SK-N-SH treated with all-trans-retinoic acid at 6 μM for 48 hours (cell line): ENCODE results near the gene MYB.

Experiments used
- ATAC-seq: fragments of 200-7000 bp; cut with Tn5 transposase; 3 replicates; pipeline ENCODE4 v1.9.1; 2020; ENCODE audit warnings: mild to moderate bottlenecking, moderate library complexity
- ARNTL ChIP-seq: fragments of 450-650 bp; formaldehyde crosslinking; IDR thresholded peaks from 2 replicates; pipeline ENCODE4 v1.5.0; 2020; ENCODE audit warnings: low read depth, mild to moderate bottlenecking, moderate library complexity, borderline replicate concordance
- BACH2 ChIP-seq: fragments of 250-450 bp; sonication (Bioruptor Pico); IDR thresholded peaks from 2 replicates; pipeline ENCODE4 v1.9.0; 2021; ENCODE audit warnings: mild to moderate bottlenecking, borderline replicate concordance
- CREB5 ChIP-seq: fragments of 250-450 bp; sonication (Bioruptor Pico); IDR thresholded peaks from 2 replicates; pipeline ENCODE4 v1.5.1; 2020; ENCODE audit warnings: low read depth, mild to moderate bottlenecking, moderate library complexity
- CSDC2 ChIP-seq: fragments of 250-450 bp; sonication (Bioruptor Pico); IDR thresholded peaks from 2 replicates; pipeline ENCODE4 v1.5.0; 2020; ENCODE audit warnings: mild to moderate bottlenecking, moderate library complexity
- ESRRG ChIP-seq: fragments of 250-450 bp; sonication (Bioruptor Pico); IDR thresholded peaks from 2 replicates; pipeline ENCODE4 v1.6.1; 2021; ENCODE audit warnings: mild to moderate bottlenecking
- ISL1 ChIP-seq: fragments of 250-450 bp; sonication (Bioruptor Pico); IDR thresholded peaks from 2 replicates; pipeline ENCODE4 v2.1.2; 2022; ENCODE audit warnings: mild to moderate bottlenecking, moderate library complexity
- PATZ1 ChIP-seq: fragments of 250-450 bp; sonication (Bioruptor Pico); IDR thresholded peaks from 2 replicates; pipeline ENCODE4 v1.8.0; 2020; ENCODE audit warnings: mild to moderate bottlenecking, moderate library complexity, borderline replicate concordance
- PPARA ChIP-seq: fragments of 250-450 bp; sonication (Bioruptor Pico); IDR thresholded peaks from 2 replicates; pipeline ENCODE4 v1.5.0; 2020; ENCODE audit warnings: mild to moderate bottlenecking, borderline replicate concordance
- RARB ChIP-seq: fragments of 250-450 bp; sonication (Bioruptor Pico); IDR thresholded peaks from 2 replicates; pipeline ENCODE4 v1.8.0; 2021; ENCODE audit warnings: mild to moderate bottlenecking, moderate library complexity
- SNAI2 ChIP-seq: fragments of 250-450 bp; sonication (Bioruptor Pico); IDR thresholded peaks from 2 replicates; pipeline ENCODE4 v1.5.0; 2020; ENCODE audit warnings: mild to moderate bottlenecking, moderate library complexity
- TCF4 ChIP-seq: fragments of 250-450 bp; sonication (Bioruptor Pico); IDR thresholded peaks from 2 replicates; pipeline ENCODE4 v1.8.0; 2021; ENCODE audit warnings: mild to moderate bottlenecking, moderate library complexity, borderline replicate concordance
- ZC3H10 ChIP-seq: fragments of 250-450 bp; sonication (Bioruptor Pico); IDR thresholded peaks from 2 replicates; pipeline ENCODE4 v1.5.1; 2021; ENCODE audit warnings: mild to moderate bottlenecking, moderate library complexity
- ZFP3 ChIP-seq: fragments of 250-450 bp; sonication (Bioruptor Pico); IDR thresholded peaks from 2 replicates; pipeline ENCODE4 v1.5.0; 2020; ENCODE audit warnings: mild to moderate bottlenecking, moderate library complexity
- ZFP30 ChIP-seq: fragments of 450-650 bp; formaldehyde crosslinking; IDR thresholded peaks from 2 replicates; pipeline ENCODE4 v1.5.0; 2022; ENCODE audit warnings: mild to moderate bottlenecking, moderate library complexity
- ZNF565 ChIP-seq: fragments of 450-650 bp; formaldehyde crosslinking; conservative IDR thresholded peaks from 2 replicates; pipeline ENCODE4 v1.5.0; 2020; ENCODE audit warnings: low read depth, mild to moderate bottlenecking, moderate library complexity
- ZNF70 ChIP-seq: fragments of 450-650 bp; formaldehyde crosslinking; IDR thresholded peaks from 2 replicates; pipeline ENCODE4 v1.5.0; 2020; ENCODE audit warnings: mild to moderate bottlenecking, moderate library complexity
- ZNF8 ChIP-seq: fragments of 450-650 bp; formaldehyde crosslinking; IDR thresholded peaks from 2 replicates; pipeline ENCODE4 v1.5.0; 2020; ENCODE audit warnings: mild to moderate bottlenecking, moderate library complexity
- TF ChIP-seq, protein P1 (sequence below): fragments of 250-450 bp; sonication (Bioruptor Pico); IDR thresholded peaks from 2 replicates; pipeline ENCODE4 v1.5.0; 2020; ENCODE audit warnings: mild to moderate bottlenecking, moderate library complexity
- TF ChIP-seq, protein P2 (sequence below): fragments of 250-450 bp; sonication (Bioruptor Pico); IDR thresholded peaks from 2 replicates; pipeline ENCODE4 v1.5.1; 2021; ENCODE audit warnings: mild to moderate bottlenecking, moderate library complexity
- TF ChIP-seq, protein P3 (sequence below): fragments of 250-450 bp; sonication (Bioruptor Pico); IDR thresholded peaks from 2 replicates; pipeline ENCODE4 v1.8.0; 2021; ENCODE audit warnings: low read depth, mild to moderate bottlenecking, moderate library complexity, borderline replicate concordance

MYB gene

GRCh38 chr6:135212935-135213334 is 31.8 kb downstream of the MYB start:
- peak; percentile 27; the same call in 1 of the 3 replicates for ATAC-seq
- no peak for TF ChIP-seq ZFP3 (CRISPR knock-in tag)
- TF ChIP-seq TCF4 (CRISPR knock-in tag): no peak
- no peak for TF ChIP-seq CSDC2
- TF ChIP-seq, protein P1, sequence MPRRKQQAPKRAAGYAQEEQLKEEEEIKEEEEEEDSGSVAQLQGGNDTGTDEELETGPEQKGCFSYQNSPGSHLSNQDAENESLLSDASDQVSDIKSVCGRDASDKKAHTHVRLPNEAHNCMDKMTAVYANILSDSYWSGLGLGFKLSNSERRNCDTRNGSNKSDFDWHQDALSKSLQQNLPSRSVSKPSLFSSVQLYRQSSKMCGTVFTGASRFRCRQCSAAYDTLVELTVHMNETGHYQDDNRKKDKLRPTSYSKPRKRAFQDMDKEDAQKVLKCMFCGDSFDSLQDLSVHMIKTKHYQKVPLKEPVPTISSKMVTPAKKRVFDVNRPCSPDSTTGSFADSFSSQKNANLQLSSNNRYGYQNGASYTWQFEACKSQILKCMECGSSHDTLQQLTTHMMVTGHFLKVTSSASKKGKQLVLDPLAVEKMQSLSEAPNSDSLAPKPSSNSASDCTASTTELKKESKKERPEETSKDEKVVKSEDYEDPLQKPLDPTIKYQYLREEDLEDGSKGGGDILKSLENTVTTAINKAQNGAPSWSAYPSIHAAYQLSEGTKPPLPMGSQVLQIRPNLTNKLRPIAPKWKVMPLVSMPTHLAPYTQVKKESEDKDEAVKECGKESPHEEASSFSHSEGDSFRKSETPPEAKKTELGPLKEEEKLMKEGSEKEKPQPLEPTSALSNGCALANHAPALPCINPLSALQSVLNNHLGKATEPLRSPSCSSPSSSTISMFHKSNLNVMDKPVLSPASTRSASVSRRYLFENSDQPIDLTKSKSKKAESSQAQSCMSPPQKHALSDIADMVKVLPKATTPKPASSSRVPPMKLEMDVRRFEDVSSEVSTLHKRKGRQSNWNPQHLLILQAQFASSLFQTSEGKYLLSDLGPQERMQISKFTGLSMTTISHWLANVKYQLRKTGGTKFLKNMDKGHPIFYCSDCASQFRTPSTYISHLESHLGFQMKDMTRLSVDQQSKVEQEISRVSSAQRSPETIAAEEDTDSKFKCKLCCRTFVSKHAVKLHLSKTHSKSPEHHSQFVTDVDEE: no peak
- no peak for TF ChIP-seq SNAI2 (CRISPR knock-in tag)
- TF ChIP-seq PPARA: no peak
- no peak for TF ChIP-seq CREB5 (CRISPR knock-in tag)

- ATAC-seq: no peak
- TF ChIP-seq ZNF565 (CRISPR knock-in tag): no peak
- TF ChIP-seq, protein P2, sequence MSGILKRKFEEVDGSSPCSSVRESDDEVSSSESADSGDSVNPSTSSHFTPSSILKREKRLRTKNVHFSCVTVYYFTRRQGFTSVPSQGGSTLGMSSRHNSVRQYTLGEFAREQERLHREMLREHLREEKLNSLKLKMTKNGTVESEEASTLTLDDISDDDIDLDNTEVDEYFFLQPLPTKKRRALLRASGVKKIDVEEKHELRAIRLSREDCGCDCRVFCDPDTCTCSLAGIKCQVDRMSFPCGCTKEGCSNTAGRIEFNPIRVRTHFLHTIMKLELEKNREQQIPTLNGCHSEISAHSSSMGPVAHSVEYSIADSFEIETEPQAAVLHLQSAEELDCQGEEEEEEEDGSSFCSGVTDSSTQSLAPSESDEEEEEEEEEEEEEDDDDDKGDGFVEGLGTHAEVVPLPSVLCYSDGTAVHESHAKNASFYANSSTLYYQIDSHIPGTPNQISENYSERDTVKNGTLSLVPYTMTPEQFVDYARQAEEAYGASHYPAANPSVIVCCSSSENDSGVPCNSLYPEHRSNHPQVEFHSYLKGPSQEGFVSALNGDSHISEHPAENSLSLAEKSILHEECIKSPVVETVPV: no peak
These were observed 32.5 kb downstream of the MYB start for GRCh38 chr6:135213616-135214015.

GRCh38 chr6:135215160-135215559 is 34.1 kb downstream of the MYB start:
- TF ChIP-seq ESRRG (CRISPR knock-in tag) (no peak), CREB5 (CRISPR knock-in tag) (no peak), TCF4 (CRISPR knock-in tag) (no peak), ARNTL (no peak), ZNF8 (CRISPR knock-in tag) (no peak), ZFP3 (CRISPR knock-in tag) (no peak), ZNF70 (CRISPR knock-in tag) (no peak), PPARA (no peak), ZFP30 (CRISPR knock-in tag) (no peak), ZNF565 (CRISPR knock-in tag) (no peak), ZC3H10 (CRISPR knock-in tag) (no peak), ISL1 (CRISPR knock-in tag) (no peak), SNAI2 (CRISPR knock-in tag) (no peak)
- TF ChIP-seq, protein P1: no peak
- TF ChIP-seq, protein P2: no peak
- no peak for ATAC-seq

DNA sequence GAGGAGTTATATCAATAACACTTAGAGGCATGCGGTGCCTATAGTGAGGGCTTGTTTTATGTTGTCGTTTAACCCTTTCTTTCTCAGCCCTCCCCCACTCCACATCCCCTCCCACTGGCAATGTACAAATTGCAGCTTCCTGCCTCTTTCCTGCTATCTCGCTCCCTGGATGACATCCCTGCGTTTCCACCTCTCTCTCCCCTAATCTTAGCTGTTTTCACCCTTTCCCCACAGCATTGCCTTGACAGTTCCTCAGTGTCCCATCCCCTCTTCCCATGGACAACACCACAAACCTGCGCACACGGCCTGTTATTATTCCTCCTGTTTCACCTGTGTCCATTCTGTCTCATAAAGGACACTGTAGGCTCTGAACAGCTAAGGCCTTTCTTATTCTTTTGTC is 34.5 kb downstream of the MYB start:
- ATAC-seq: no peak
- TF ChIP-seq PATZ1 (CRISPR knock-in tag) (no peak), ZFP30 (CRISPR knock-in tag) (no peak), BACH2 (CRISPR knock-in tag) (no peak), SNAI2 (CRISPR knock-in tag) (no peak), RARB (CRISPR knock-in tag) (no peak)
- TF ChIP-seq, protein P2: no peak
- TF ChIP-seq, protein P3, sequence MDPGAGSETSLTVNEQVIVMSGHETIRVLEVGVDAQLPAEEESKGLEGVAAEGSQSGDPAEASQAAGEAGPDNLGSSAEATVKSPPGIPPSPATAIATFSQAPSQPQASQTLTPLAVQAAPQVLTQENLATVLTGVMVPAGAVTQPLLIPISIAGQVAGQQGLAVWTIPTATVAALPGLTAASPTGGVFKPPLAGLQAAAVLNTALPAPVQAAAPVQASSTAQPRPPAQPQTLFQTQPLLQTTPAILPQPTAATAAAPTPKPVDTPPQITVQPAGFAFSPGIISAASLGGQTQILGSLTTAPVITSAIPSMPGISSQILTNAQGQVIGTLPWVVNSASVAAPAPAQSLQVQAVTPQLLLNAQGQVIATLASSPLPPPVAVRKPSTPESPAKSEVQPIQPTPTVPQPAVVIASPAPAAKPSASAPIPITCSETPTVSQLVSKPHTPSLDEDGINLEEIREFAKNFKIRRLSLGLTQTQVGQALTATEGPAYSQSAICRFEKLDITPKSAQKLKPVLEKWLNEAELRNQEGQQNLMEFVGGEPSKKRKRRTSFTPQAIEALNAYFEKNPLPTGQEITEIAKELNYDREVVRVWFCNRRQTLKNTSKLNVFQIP (CRISPR knock-in tag): no peak
